Activated CD4-positive, CD25-positive, alpha-beta regulatory T cell treated with anti-CD3 and anti-CD28 coated beads, Interleukin-2, amount 50 U/mL, for 72 hours (primary cell): Measurements from ENCODE around the gene C22orf31.

Experiments
- DNase-seq: peaks from one replicate; pipeline ENCODE4 v3.0.0; 2021

C22orf31 gene

GRCh38 chr22:29080106-29080975 lies 18.7 kb upstream of the C22orf31 start:
- DNase-seq: no peak

- no peak for DNase-seq
Observed at GRCh38 chr22:29079218-29079901, 17.7 kb upstream of the C22orf31 start.

- DNase-seq: no peak
Observed at GRCh38 chr22:29078869-29079207, 17.2 kb upstream of the C22orf31 start.

GRCh38 chr22:29078036-29078868 lies 16.6 kb upstream of the C22orf31 start:
- no peak for DNase-seq

GRCh38 chr22:29074276-29074772 lies 12.7 kb upstream of the C22orf31 start:
- no peak for DNase-seq

- DNase-seq: no peak
Observed at GRCh38 chr22:29073618-29074275, 12.1 kb upstream of the C22orf31 start.

- no peak for DNase-seq
Observed at GRCh38 chr22:29072979-29073617, 11.5 kb upstream of the C22orf31 start, which contains the start of gene KREMEN1. Gene KREMEN1, plus strand, starts transcription at chr22:29073035. Its CDS starts 96 bp downstream, at chr22:29073131.

GRCh38 chr22:29072193-29072978 lies 10.8 kb upstream of the C22orf31 start:
- peak; percentile 85 for DNase-seq

GRCh38 chr22:29071261-29072045 lies 9.8 kb upstream of the C22orf31 start:
- peak; percentile 44 for DNase-seq

GRCh38 chr22:29070490-29070889 lies 8.9 kb upstream of the C22orf31 start:
- DNase-seq: no peak

- no peak for DNase-seq
Observed at GRCh38 chr22:29069463-29069862, 7.8 kb upstream of the C22orf31 start.

- DNase-seq: no peak
Observed at GRCh38 chr22:29065468-29066190, 4.0 kb upstream of the C22orf31 start.

- DNase-seq: no peak
Observed at GRCh38 chr22:29062286-29062821, 723 bp upstream of the C22orf31 start.

GRCh38 chr22:29060931-29061330 lies 700 bp downstream of the C22orf31 start:
- DNase-seq: no peak

GRCh38 chr22:29060251-29060869 lies 1.3 kb downstream of the C22orf31 start:
- DNase-seq: no peak

- DNase-seq: no peak
Observed at GRCh38 chr22:29056472-29056871, 5.2 kb downstream of the C22orf31 start.

- DNase-seq: no peak
Observed at GRCh38 chr22:29055192-29055830, 6.3 kb downstream of the C22orf31 start.

- DNase-seq: no peak
Observed at GRCh38 chr22:29054251-29054767, 7.3 kb downstream of the C22orf31 start.
